Measurements from ENCODE around the gene NPBWR2.

Gene NPBWR2

GRCh38 chr20:64071341-64072332, 35.7 kb downstream of the NPBWR2 start:
- no peak for DNase-seq

DNA sequence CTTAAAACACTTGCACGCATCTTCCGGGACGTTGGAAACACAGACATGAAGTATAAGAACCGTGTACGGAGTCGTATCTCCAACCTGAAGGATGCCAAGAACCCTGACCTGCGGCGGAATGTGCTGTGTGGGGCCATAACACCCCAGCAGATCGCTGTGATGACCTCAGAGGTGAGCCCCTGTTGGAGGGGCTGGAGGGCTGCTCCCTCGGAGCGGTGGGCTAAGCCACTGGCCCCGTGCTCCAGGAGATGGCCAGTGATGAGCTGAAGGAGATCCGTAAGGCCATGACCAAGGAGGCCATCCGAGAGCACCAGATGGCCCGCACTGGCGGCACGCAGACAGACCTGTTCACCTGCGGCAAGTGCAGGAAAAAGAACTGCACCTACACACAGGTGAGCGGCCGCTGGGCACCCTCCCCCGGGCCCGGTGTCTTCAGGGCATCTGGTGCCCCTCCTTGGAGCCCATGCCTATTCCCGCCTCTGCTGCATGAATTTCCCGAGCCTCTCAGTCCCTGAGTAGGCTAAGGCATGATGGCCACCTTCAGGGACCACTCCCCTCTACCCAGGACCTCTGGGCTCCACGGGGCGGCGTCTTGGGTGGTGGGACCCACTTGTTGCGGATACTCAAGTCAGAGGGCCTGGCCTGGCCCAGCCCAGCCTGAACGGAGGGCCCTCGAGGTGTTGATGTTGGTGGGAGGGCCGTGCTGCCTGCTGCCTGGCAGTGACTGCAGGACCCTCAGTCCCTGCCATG, 36.9 kb downstream of the NPBWR2 start:
- DNase-seq = no peak

- no peak for DNase-seq
Observed at GRCh38 chr20:64069614-64070243, 37.6 kb downstream of the NPBWR2 start.

GRCh38 chr20:64069209-64069613, 38.2 kb downstream of the NPBWR2 start:
- no peak for DNase-seq

GRCh38 chr20:64068386-64069208, 38.8 kb downstream of the NPBWR2 start:
- no peak for DNase-seq

DNA sequence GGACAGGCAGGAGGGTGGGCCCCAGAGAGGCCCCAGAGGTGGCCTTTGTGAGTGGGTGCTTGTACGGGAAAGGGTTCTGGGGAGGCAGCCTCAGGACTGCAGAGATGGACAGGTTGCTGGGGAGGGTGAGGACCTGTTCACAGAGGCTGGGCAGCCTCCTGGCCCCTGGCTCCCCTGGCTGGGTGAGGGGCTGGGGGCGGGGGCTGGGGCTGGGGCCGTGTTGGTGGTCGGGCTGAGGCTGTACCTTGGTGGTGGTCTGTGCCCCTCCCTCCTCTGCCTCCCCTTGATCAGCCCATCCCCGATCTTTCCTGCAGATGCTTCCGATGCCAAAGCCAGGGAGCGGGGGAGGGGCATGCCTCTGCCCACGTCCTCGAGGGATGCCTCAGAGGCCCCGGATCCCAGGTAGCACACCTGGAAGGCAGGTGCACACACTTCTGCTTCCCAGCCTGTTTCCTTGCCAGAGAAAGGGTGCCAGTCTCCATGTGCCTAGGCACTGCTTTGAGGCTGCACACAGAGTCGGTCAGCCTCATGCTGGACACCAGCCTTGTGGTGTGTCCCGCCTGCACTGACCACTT, 39.5 kb downstream of the NPBWR2 start:
- DNase-seq = no peak

- DNase-seq = no peak
Observed at GRCh38 chr20:64067005-64067632, 40.2 kb downstream of the NPBWR2 start.

DNA sequence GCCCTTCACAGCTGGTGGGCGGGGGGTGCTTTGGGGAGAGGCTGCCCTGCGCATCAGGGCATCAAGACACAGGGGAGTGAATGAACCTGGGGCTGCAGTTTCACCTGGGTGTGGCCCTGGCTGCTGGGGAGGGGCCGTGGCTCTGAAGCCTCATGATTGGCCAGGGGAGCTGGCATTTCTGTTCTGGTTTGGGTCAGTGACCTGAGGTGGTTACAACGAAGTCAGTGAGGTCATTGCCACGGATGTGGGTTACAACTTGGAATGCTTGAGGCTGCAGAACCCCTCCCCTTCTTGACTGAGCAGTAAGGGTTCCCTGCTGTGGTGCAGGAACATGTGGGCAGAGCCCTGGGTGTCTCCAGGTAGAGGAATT, 41.4 kb downstream of the NPBWR2 start:
- peak; percentile 66 for DNase-seq

- no peak for DNase-seq
Observed at GRCh38 chr20:64065062-64065973, 42.0 kb downstream of the NPBWR2 start.

- no peak for DNase-seq
Observed at GRCh38 chr20:64064145-64064698, 43.1 kb downstream of the NPBWR2 start.

GRCh38 chr20:64063389-64064144, 43.8 kb downstream of the NPBWR2 start:
- DNase-seq = no peak

- peak; percentile 89 for DNase-seq
Observed at GRCh38 chr20:64062596-64063388, 44.6 kb downstream of the NPBWR2 start, which contains the start of gene TCEA2. Gene TCEA2 (plus strand): TSS chr20:64063198. CDS start chr20:64063313, 115 bp downstream.

DNA sequence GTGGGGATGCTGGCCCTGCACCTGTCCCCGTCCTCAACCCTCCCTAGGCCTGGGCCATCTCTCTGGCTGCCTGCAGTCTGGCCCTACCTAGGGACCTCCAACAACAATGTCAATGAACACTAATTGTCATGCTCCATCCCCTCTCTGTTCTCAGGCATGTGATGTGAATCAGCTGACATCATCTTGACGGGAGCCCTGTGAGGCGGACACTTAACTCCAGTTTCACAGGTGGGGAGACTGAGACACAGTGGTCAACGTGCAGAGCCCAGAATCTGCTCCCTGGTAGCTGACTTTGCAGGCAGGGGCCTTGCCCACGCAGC, 45.1 kb downstream of the NPBWR2 start:
- DNase-seq = no peak

- no peak for DNase-seq
Observed at GRCh38 chr20:64058536-64058935, 48.8 kb downstream of the NPBWR2 start.

DNA sequence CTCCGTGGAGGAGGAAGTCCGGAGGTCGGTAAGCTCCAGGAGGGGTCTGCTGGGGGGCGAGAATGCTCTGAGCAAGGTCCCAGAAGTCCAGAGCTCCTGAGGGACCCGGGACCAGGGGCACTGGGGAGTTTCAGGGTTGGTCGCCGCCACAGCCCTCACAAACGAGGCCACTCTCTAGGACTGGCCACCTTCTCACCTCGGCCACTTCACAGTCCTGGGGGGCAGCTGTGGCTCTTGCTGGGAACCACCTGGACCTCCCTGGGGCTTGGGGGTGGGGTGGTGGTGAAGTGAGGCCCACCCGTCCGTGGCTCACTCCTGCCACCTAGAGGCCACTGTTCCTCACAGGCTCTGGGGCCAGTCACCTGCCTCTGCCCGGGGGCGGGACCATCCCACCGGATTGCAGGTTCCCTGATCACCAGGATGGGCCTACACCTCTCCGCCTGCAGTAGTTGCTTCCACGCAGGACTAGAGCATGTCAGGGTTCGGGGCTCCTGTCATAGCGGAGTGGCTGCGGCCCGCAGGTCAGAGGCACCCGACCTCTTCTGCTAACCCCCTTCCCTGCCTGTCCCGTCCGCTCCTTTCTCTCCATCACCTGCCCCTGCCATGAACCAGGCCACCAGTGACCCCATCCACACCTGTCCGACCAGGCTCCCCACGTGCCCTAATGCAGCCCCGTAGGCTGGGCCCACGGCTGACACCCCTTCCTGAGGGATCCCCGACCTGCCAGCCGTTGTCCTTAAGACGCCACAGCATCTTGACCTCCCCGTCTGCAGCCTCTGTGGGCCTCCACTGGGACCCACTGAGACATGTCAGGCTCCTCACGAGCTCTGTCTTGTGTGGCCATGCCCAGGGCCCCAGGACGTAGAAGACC, 49.5 kb downstream of the NPBWR2 start:
- DNase-seq = peak; percentile 84

DNA sequence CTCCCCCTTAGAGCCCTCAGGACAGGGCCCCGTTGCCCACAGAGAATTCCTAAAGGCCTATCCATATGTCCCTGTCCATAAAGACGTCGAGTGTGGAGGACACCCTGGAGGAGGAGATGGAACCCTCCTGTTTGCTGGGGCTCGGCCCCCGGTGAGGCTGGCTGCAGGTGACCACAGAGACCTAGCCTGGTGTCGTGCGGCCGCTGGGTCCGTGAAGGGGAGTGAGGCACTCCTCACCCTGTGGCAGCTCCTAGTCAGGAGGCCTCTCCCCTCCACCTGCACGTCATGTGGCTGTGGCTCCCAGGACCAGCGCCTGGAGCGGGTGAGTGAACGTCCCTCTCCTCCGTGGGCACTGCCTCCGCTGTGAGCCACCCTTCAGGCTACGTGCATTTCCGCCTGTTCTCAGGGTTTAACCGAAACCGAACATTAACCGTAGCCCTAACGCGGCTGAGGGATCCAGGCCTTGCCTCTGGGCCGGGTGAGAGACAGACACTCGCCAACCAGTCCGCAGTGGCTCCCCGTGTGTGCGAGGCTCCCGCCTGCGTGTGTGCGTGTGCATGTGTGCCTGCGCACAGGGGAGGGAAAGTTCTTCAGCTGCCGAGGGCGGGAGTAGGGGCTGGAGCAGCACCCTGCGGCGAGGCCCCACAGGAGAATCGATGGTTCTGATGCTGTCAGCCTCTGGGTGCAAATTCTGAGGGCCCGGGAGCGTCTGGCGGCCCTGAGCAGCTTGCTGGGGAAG, 50.3 kb downstream of the NPBWR2 start:
- no peak for DNase-seq

DNA sequence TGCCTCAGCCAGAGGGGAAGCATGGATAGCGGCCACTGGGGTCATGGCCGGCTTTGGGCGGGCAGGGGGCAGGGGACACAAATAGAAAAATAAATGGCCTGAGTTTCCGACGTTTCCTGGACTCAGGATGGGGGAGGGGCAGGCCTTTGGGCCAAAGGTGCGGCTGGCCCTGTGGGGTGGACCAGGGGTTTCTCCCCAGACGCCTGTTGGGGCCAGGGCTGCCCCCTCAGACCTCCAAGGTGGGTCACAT, 50.8 kb downstream of the NPBWR2 start:
- DNase-seq = no peak
